CD4-positive, alpha-beta T cell treated with Interleukin-17A for 1 hour (primary cell): ENCODE measurements around the gene PLCXD1.
A peak's percentile ranks its signal among the peaks of the same experiment; 100 is the strongest.
"Not testable (repeated sequence)": the region's sequence is repeated elsewhere in the genome, so short reads cannot be mapped to it uniquely, and the experiment has no call there.

Source experiments
- DNase-seq: peaks from one replicate; pipeline ENCODE4 v3.0.0-alpha.2; 2020

The PLCXD1 gene

GRCh38 chrX:264634-265455, 16.3 kb upstream of the PLCXD1 start:
- DNase-seq, result no peak

GRCh38 chrX:265502-265901, 15.7 kb upstream of the PLCXD1 start:
- DNase-seq, result no peak

GRCh38 chrX:267771-268261, 13.4 kb upstream of the PLCXD1 start:
- no peak for DNase-seq

- DNase-seq, result no peak
Measured at GRCh38 chrX:270848-271367, 10.3 kb upstream of the PLCXD1 start.

- DNase-seq, result no peak
Measured at GRCh38 chrX:274904-275475, 6.2 kb upstream of the PLCXD1 start.

- DNase-seq, result no peak
Measured at GRCh38 chrX:275476-275966, 5.7 kb upstream of the PLCXD1 start.

GRCh38 chrX:275967-276580, 5.1 kb upstream of the PLCXD1 start:
- peak; percentile 53 for DNase-seq

- DNase-seq, result no peak
Measured at GRCh38 chrX:276581-277201, 4.5 kb upstream of the PLCXD1 start.

- DNase-seq, result not testable (repeated sequence)
Measured at GRCh38 chrX:279757-280604, 1.2 kb upstream of the PLCXD1 start.

- DNase-seq, result not testable (repeated sequence)
Measured at GRCh38 chrX:280722-281121, 459 bp upstream of the PLCXD1 start.

- not testable (repeated sequence) for DNase-seq
Measured at GRCh38 chrX:282000-282681, 960 bp downstream of the PLCXD1 start.

GRCh38 chrX:283115-283845, 2.1 kb downstream of the PLCXD1 start:
- DNase-seq, result peak; percentile 91

- DNase-seq, result no peak
Measured at GRCh38 chrX:285076-285677, 4.0 kb downstream of the PLCXD1 start.

- DNase-seq, result no peak
Measured at GRCh38 chrX:287670-288069, 6.5 kb downstream of the PLCXD1 start.

GRCh38 chrX:288561-288991, 7.4 kb downstream of the PLCXD1 start:
- no peak for DNase-seq

- no peak for DNase-seq
Measured at GRCh38 chrX:290476-291166, 9.4 kb downstream of the PLCXD1 start.

- DNase-seq, result no peak
Measured at GRCh38 chrX:291411-291901, 10.3 kb downstream of the PLCXD1 start.

- DNase-seq, result no peak
Measured at GRCh38 chrX:292900-293897, 12.0 kb downstream of the PLCXD1 start.
